Measurements from ENCODE around the gene ARL8B. TPM values are rescaled to one million over a fixed set of nuclear protein-coding genes. Genes with fewer than 3 reads are reported as not detected.

Gene ARL8B
- total RNA-seq (2021; fragmentation: NEBNext Ultra II Directional; extraction: Animal tissue kit (Norgen Biotek cat#: 25700)) (25.8 and 27.8 TPM in 2 replicates), polyA plus RNA-seq (2011; rRNA removed) (10.8 and 14.5 TPM in 2 replicates), polyA minus RNA-seq (2011; rRNA and poly(A)+ RNA removed) (9.2 and 13.2 TPM in 2 replicates)
- polyA plus RNA-seq (2011; cell fraction: cytosol; rRNA removed): 17.8 TPM
- 19.4 TPM for polyA plus RNA-seq (2011; cell fraction: nucleus; rRNA removed)
- polyA plus RNA-seq (2012, experiment 1 of 2): 12.7 to 23.0 TPM (median 15.7 TPM) in 4 replicates
- 3.0 TPM for polyA plus RNA-seq (2012, experiment 2 of 2)
- 30.2 TPM for polyA plus RNA-seq (2013, experiment 1 of 2)
- polyA plus RNA-seq (2013, experiment 2 of 2): 44.0 TPM
- polyA minus RNA-seq (2011; cell fraction: cytosol; rRNA and poly(A)+ RNA removed): 13.0 TPM
- polyA minus RNA-seq (2011; cell fraction: nucleus; rRNA and poly(A)+ RNA removed): 13.9 TPM
- long read RNA-seq, experiment 1, transcript ARL8B-201 (7 exons, 3,005 nt): major isoform, 27 of 52 reads
- long read RNA-seq, experiment 1, partial matches to known transcripts: 4 of 52 reads
- long read RNA-seq, experiment 1, other reads (novel, unspliced or antisense): 21 of 52 reads
- long read RNA-seq, experiment 2, partial matches to known transcripts: 6 of 11 reads
- long read RNA-seq, experiment 2, other reads (novel, unspliced or antisense): 1 of 11 reads

GRCh38 chr3:5122030-5122740 lies at the start of gene ARL8B:
TSS of gene ARL8B (plus strand) at chr3:5122292. CDS start at chr3:5122466, 174 bp downstream.
- POLR2A ChIA-PET (ENCODE audit: partially characterized antibody): interaction anchor here (0.8 to 2.8 kb wide), 3 partner anchors 11 to 106 kb away, joined by 3 to 11 read pairs (median 5); no protein-coding TSS in a partner anchor
- Histone ChIP-seq H3K4me3 (ENCODE audit: extremely low read depth in 1 of 4, insufficient read depth in 2 of 4, low read depth in 3 of 4, low read length in 4 of 4) (peak within 1 kb of the TSS; percentile 73 to 98 (median 90)), H3K56ac (replicated peaks; ENCODE audit: insufficient read length, low read depth, low read length) (no peak within 1 kb of the TSS), H2BK5ac (ENCODE audit: low read depth, low read length) (peak within 1 kb of the TSS; percentile 81; the same call in 1 of the 2 replicates), H3K79me1 (ENCODE audit: low read depth, low read length) (peaks cover 5% of the 10 kb centered on the region), H2AFZ (ENCODE audit: low read length) (peak within 1 kb of the TSS; percentile 24; the same call in 1 of the 2 replicates), H2BK20ac (ENCODE audit: low read length) (no peak within 1 kb of the TSS), H3K9ac (replicated peaks in 1 of 4; ENCODE audit: extremely low read depth in 1 of 4, low read depth in 3 of 4, low read length in 3 of 4) (peak within 1 kb of the TSS; percentile 65 to 88 (median 86)), H4K91ac (replicated peaks; ENCODE audit: insufficient read length, low read length) (peak within 1 kb of the TSS; percentile 13), H3K4me2 (ENCODE audit: insufficient read depth in 1 of 2, low read depth in 2 of 2, low read length in 2 of 2) (peak within 1 kb of the TSS; percentile 71 to 97), H3K4ac (replicated peaks; ENCODE audit: insufficient read length, low read depth, low read length) (no peak within 1 kb of the TSS), H4K8ac (ENCODE audit: extremely low read depth, insufficient read depth, low read length) (peak within 1 kb of the TSS; percentile 98), H3K27ac (ENCODE audit: low read depth, low read length) (peak within 1 kb of the TSS; percentile 89), H3K23ac (ENCODE audit: insufficient read length) (no peak within 1 kb of the TSS), H2BK12ac (ENCODE audit: low read depth, low read length) (no peak within 1 kb of the TSS), H3K36me3 (ENCODE audit: control insufficient read depth in 2 of 4, insufficient read depth in 4 of 4, low read length in 3 of 4) (no peaks in the 10 kb centered on the region), H3K14ac (ENCODE audit: insufficient read length) (no peak within 1 kb of the TSS), H4K20me1 (replicated peaks in 1 of 2; ENCODE audit: control insufficient read depth in 1 of 2, insufficient read depth in 2 of 2, low read length in 2 of 2) (peaks cover 2 to 7% of the 10 kb centered on the region in 2 experiments), H3K27me3 (replicated peaks in 1 of 4; ENCODE audit: control insufficient read depth in 3 of 4, extremely low read depth in 1 of 4, insufficient read depth in 3 of 4, low read length in 3 of 4) (no peaks in the 10 kb centered on the region), H4K5ac (ENCODE audit: insufficient read length, low read depth, low read length) (peak within 1 kb of the TSS; percentile 60), H3K23me2 (ENCODE audit: low read depth, low read length) (peaks cover 4% of the 10 kb centered on the region; the same call in 1 of the 2 replicates), H3K9me3 (ENCODE audit: insufficient read depth in 2 of 2, low read depth in 1 of 2, low read length in 1 of 2) (no peaks in the 10 kb centered on the region), H3K4me1 (replicated peaks in 1 of 4; ENCODE audit: control insufficient read depth in 3 of 4, insufficient read depth in 4 of 4, low read length in 3 of 4) (peaks cover 0 to 2% (median 0%) of the 10 kb centered on the region in 4 experiments; a peak in 1 of 7 replicates), H2AK5ac (ENCODE audit: low read depth, low read length) (no peak within 1 kb of the TSS), H3K18ac (ENCODE audit: extremely low read depth, low read length) (no peak within 1 kb of the TSS), H3K79me2 (ENCODE audit: control insufficient read depth in 1 of 2, insufficient read depth in 2 of 2, low read length in 2 of 2) (peaks cover 28 to 51% of the 10 kb centered on the region in 2 experiments), H2BK120ac (replicated peaks; ENCODE audit: low read depth, low read length) (no peak within 1 kb of the TSS), H2BK15ac (ENCODE audit: low read length) (no peak within 1 kb of the TSS)
- DNase-seq (ENCODE audit: low read depth in 1 of 2, low spot score in 2 of 2) (peak; percentile 29 to 94), FAIRE-seq (no peak)
- WGBS, 2 experiments (ENCODE audit: extremely low coverage in 1 of 2, insufficient coverage in 1 of 2, insufficient read length in 1 of 2, insufficient replicate concordance in 2 of 2, low coverage in 1 of 2, low lambda C conversion rate in 2 of 2, missing lambda C conversion rate in 1 of 2): 1% methylated on average over 61 of the region's 74 CpGs; no CpG with 5 or more reads in 1 of the 2 experiments
- CTCF ChIA-PET (ENCODE audit: partially characterized antibody): interaction anchor here (0.7 to 2.4 kb wide), 23 partner anchors 8 to 408 kb away, joined by 3 to 7 read pairs (median 4); no protein-coding TSS in a partner anchor
- TF ChIP-seq FOSL1 (IDR thresholded peaks at IDR 0.05; ENCODE audit: insufficient read depth, low read depth, low read length) (no peak), SRF (IDR thresholded peaks at IDR 0.05; ENCODE audit: low read depth, low read length) (no peak), CTBP2 (IDR thresholded peaks at IDR 0.05; ENCODE audit: borderline replicate concordance, insufficient read depth, insufficient read length, low read length) (no peak), MAFK (IDR thresholded peaks at IDR 0.05; ENCODE audit: low read depth, low read length) (no peak), YY1 (IDR thresholded peaks at IDR 0.05; ENCODE audit: low read depth, low read length) (peak; percentile 74), RXRA (IDR thresholded peaks at IDR 0.05; ENCODE audit: insufficient read depth, low read depth, low read length) (no peak), POLR2A (IDR thresholded peaks at IDR 0.05; ENCODE audit: control extremely low read depth in 1 of 2, low read depth in 2 of 2, low read length in 2 of 2) (peak; percentile 70 to 87), BRCA1 (IDR thresholded peaks at IDR 0.05; ENCODE audit: low read depth, low read length) (no peak), SIN3A (conservative IDR thresholded peaks at IDR 0.05 in 1 of 2, IDR thresholded peaks at IDR 0.05 in 1 of 2; ENCODE audit: low read depth in 1 of 2, low read length in 2 of 2) (peak in 1 of 2 experiments; percentile 56; a peak in 1 of 4 replicates)

Measured in H1 (cell line).